ENCODE data around the gene PRR5L. TPM values are rescaled to one million over a fixed set of nuclear protein-coding genes. Genes with fewer than 3 reads are reported as not detected.

The PRR5L gene
- total and polyA plus RNA-seq, 2 experiments from 2014 or later, result 3.1 to 7.5 TPM

DNA sequence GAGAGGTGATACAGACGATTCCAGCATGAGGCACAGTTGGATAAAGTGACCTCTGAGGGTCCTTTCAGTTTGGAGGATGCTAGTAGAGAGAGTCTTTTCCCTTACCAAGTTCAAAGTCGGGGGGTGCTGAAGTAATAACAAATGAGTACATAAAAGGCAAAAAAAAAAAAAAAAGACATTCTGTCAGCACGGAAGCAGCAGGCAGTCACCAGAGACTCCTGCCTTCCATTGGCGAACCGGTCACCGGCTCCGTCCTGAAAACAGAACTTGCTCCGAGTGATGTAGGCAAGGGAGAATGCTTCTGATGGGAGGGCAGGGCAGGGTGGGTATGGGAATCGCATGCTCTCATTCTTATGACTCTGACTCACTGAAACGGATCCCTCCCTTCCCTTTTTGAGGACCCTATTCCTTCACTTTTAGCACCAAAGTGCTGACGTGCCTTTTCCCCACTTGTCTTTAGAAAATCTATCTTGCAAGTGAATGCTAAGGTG is 65.9 kb downstream of the PRR5L start:
- Histone ChIP-seq H3K4me3 (no peak overlapping the region), H3K9me2 (replicated peaks; ENCODE audit: insufficient read depth) (no peaks in the 10 kb centered on the region), H4K20me1 (ENCODE audit: insufficient read depth, poor library complexity, severe bottlenecking) (no peaks in the 10 kb centered on the region), H3K27ac (peak overlapping the region; percentile 78), H3K27me3 (no peaks in the 10 kb centered on the region), H3K4me2 (peak overlapping the region; percentile 71), H3K79me2 (no peaks in the 10 kb centered on the region), H2AFZ (peak overlapping the region; percentile 28), H3K36me3 (replicated peaks; ENCODE audit: insufficient read depth, low read depth) (no peaks in the 10 kb centered on the region), H3K4me1 (ENCODE audit: insufficient read depth) (peaks cover 23% of the 10 kb centered on the region), H3K9me3 (ENCODE audit: low read depth) (no peaks in the 10 kb centered on the region)
- no peak for TF ChIP-seq EZH2 (IDR thresholded peaks at IDR 0.05; ENCODE audit: borderline replicate concordance)
- TF ChIP-seq, protein P1, sequence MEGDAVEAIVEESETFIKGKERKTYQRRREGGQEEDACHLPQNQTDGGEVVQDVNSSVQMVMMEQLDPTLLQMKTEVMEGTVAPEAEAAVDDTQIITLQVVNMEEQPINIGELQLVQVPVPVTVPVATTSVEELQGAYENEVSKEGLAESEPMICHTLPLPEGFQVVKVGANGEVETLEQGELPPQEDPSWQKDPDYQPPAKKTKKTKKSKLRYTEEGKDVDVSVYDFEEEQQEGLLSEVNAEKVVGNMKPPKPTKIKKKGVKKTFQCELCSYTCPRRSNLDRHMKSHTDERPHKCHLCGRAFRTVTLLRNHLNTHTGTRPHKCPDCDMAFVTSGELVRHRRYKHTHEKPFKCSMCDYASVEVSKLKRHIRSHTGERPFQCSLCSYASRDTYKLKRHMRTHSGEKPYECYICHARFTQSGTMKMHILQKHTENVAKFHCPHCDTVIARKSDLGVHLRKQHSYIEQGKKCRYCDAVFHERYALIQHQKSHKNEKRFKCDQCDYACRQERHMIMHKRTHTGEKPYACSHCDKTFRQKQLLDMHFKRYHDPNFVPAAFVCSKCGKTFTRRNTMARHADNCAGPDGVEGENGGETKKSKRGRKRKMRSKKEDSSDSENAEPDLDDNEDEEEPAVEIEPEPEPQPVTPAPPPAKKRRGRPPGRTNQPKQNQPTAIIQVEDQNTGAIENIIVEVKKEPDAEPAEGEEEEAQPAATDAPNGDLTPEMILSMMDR (IDR thresholded peaks at IDR 0.05; ENCODE audit: poor library complexity), result no peak
- no peak for TF ChIP-seq EZH2phosphoT487 (IDR thresholded peaks at IDR 0.05; ENCODE audit: low read depth, severe bottlenecking, unreplicated experiment)
- peak; percentile 72 for DNase-seq (ENCODE audit: low spot score)
- WGBS (ENCODE audit: low lambda C conversion rate, missing lambda C conversion rate), result 6% methylated on average over 11 of the region's 11 CpGs

DNA sequence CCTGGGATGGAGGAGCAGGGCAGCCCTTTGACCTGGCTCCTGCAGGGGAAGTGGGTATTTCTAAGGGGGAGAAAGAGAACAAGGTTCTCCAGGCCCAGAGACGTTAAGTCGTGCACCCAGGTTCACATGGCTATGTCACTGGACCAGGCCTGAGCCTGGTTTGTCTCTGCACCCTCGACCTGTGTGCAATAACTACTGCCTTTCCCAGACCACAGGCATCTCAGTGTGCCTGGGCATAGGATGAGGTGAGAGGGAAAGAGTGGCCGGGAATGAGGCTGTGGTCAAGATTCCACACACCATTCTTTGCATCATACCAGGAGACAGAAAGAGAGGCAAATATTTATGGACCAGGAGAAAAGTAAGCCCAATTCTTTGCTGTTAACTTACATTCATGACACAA is 66.8 kb downstream of the PRR5L start:
- H4K20me1 ChIP-seq (ENCODE audit: insufficient read depth, poor library complexity, severe bottlenecking), result no peaks in the 10 kb centered on the region
- H3K27ac ChIP-seq, result peak overlapping the region; percentile 78
- peaks cover 23% of the 10 kb centered on the region for H3K4me1 ChIP-seq (ENCODE audit: insufficient read depth)
- TF ChIP-seq, protein P1 (IDR thresholded peaks at IDR 0.05; ENCODE audit: poor library complexity), result no peak
- no peak for TF ChIP-seq EZH2 (IDR thresholded peaks at IDR 0.05; ENCODE audit: borderline replicate concordance)
- no peak for TF ChIP-seq EZH2phosphoT487 (IDR thresholded peaks at IDR 0.05; ENCODE audit: low read depth, severe bottlenecking, unreplicated experiment)
- no peak overlapping the region for H2AFZ ChIP-seq
- no peak for DNase-seq (ENCODE audit: low spot score)
- H3K27me3 ChIP-seq, result no peaks in the 10 kb centered on the region
- H3K79me2 ChIP-seq, result no peaks in the 10 kb centered on the region
- 58% methylated on average over 4 of the region's 4 CpGs for whole genome bisulfite sequencing (ENCODE audit: low lambda C conversion rate, missing lambda C conversion rate)
- no peaks in the 10 kb centered on the region for H3K9me3 ChIP-seq (ENCODE audit: low read depth)
- H3K9me2 ChIP-seq (replicated peaks; ENCODE audit: insufficient read depth), result no peaks in the 10 kb centered on the region
- H3K4me2 ChIP-seq, result no peak overlapping the region
- H3K36me3 ChIP-seq (replicated peaks; ENCODE audit: insufficient read depth, low read depth), result no peaks in the 10 kb centered on the region
- H3K4me3 ChIP-seq, result no peak overlapping the region

DNA sequence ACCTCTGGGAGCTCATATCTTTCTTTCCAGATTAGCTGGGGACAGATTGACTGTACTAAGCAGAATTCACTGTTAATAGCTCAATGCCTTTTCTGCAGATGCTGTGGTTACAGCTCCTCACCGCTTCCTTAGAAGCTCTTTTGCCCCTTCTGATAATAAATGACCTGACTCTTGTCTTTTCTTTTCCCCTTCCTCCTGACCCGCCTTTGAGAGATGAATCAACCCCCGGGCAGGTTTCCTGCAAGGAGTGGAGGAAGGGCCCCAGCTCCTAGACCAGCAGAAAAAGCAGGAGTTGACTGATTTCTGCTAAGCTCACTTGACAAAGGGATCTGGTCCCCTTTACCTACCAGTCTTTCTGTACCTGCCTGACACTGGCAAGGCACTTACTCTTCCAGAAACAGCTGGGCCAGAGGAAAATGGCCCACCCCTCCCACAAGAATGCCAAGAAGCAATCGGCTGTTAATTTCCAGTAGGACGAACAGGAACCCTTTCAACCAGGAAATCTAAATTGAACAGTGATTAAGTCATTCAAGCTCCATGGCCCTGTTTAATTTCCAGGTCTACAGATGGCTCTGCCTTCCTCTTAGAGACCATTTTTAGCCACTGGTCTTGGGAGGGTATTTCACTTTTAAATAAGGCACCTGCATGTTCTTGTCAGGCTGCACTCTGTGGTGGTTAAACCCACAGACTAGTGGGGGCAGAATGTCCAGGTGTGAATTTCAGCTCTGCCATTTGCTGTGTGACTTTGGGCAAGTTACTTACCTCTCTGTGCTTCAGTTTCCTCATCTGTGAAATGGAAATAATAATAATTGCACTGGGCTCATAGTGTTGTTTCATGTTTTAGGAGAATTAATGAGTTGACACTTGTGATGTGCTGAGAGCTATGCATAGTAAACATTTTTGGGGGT is 67.5 kb downstream of the PRR5L start:
- WGBS (ENCODE audit: low lambda C conversion rate, missing lambda C conversion rate), result 41% methylated on average over 5 of the region's 5 CpGs
- no peaks in the 10 kb centered on the region for H3K27me3 ChIP-seq
- no peaks in the 10 kb centered on the region for H4K20me1 ChIP-seq (ENCODE audit: insufficient read depth, poor library complexity, severe bottlenecking)
- H3K4me1 ChIP-seq (ENCODE audit: insufficient read depth), result peaks cover 23% of the 10 kb centered on the region
- no peak for TF ChIP-seq EZH2phosphoT487 (IDR thresholded peaks at IDR 0.05; ENCODE audit: low read depth, severe bottlenecking, unreplicated experiment)
- H3K27ac ChIP-seq, result peak overlapping the region; percentile 78
- H2AFZ ChIP-seq, result no peak overlapping the region
- no peaks in the 10 kb centered on the region for H3K9me2 ChIP-seq (replicated peaks; ENCODE audit: insufficient read depth)
- peak; percentile 37 for DNase-seq (ENCODE audit: low spot score)
- H3K79me2 ChIP-seq, result no peaks in the 10 kb centered on the region
- no peaks in the 10 kb centered on the region for H3K36me3 ChIP-seq (replicated peaks; ENCODE audit: insufficient read depth, low read depth)
- no peaks in the 10 kb centered on the region for H3K9me3 ChIP-seq (ENCODE audit: low read depth)
- no peak overlapping the region for H3K4me3 ChIP-seq
- H3K4me2 ChIP-seq, result no peak overlapping the region
